Pancreas (tissue), 10 donors: ENCODE measurements around the gene SYNGR1. TPM values are rescaled to one million over a fixed set of nuclear protein-coding genes. Genes with fewer than 3 reads are reported as not detected.
A peak's percentile ranks its signal among the peaks of the same experiment; 100 is the strongest.

Experiments used
- ATAC-seq, 4 donors: fragments of 200-7000 bp; cut with Tn5 transposase; one replicate each; pipeline versions ENCODE4 v1.8.0 to v1.9.1; 2020; ENCODE audit warnings: mild to moderate bottlenecking in 4 of 4, moderate library complexity in 4 of 4
- DNase-seq, 6 donors: peaks; one replicate each; pipeline ENCODE4 v3.0.0-alpha.2; 2020
- FAIRE-seq: peaks from 2 replicates; lab custom pipeline; 2012; peaks lifted over from hg19 to GRCh38; lab: Jason Lieb, UNC
- H3K27ac ChIP-seq, 4 donors: fragments of 200-600 bp; sonication (generic); 1 replicate in 3 of 4; 2 replicates in 1 of 4; pipeline versions ENCODE4 v1.5.0 to v1.8.0; 2020
- H3K27me3 ChIP-seq, 4 donors: fragments of 200-600 bp; one replicate each; pipeline ENCODE4 v1.8.0; 2021
- H3K36me3 ChIP-seq, 3 donors: fragments of 200-600 bp; sonication (generic) in 1 of 3; one replicate each; pipeline versions ENCODE4 v1.5.0 to v1.8.0; 2020 to 2021
- H3K4me1 ChIP-seq, 3 donors: fragments of 200-600 bp; one replicate each; pipeline ENCODE4 v1.8.0; 2021
- H3K4me3 ChIP-seq, 4 donors: fragments of 200-600 bp; sonication (generic) in 2 of 4; one replicate each; pipeline versions ENCODE4 v1.5.0 to v1.8.0; 2020 to 2021
- H3K9me3 ChIP-seq, 4 donors: fragments of 200-600 bp; one replicate each; pipeline ENCODE4 v1.8.0; 2021
- WGBS, 2 donors: extraction: QIAGEN DNeasy Blood & Tissue Kit; methylation state at CpG; one replicate each; pipeline ENCODE4 v1.1.7; 2013; 5-methylcytosine and 5-hydroxymethylcytosine counted together
- intact Hi-C, 3 donors: fragments of 100-400 bp; cut with DNase I; formaldehyde crosslinking; loops; one replicate each; pipeline versions ENCODE4 v1.11.1 to v1.14.2; 2022
- polyA plus RNA-seq, 2 donors: library from polyadenylated mRNA; stranded (reverse); fragments of 200-250 nt; gene quantifications; one replicate each; pipeline ENCODE4 v1.2.3, GENCODE V29; 2013
- total RNA-seq, 6 donors: library from RNA; stranded (reverse); fragmentation: NEBNext Ultra II Directional in 4 of 6; extraction: Animal tissue kit (Norgen Biotek cat#: 25700) in 4 of 6; gene quantifications; one replicate each; pipeline versions ENCODE4 v1.2.1 to v1.2.4, GENCODE V29; 2021 to 2023
- TF ChIP-seq, protein P1 (sequence below), 4 donors: fragments of 200-600 bp; sonication (generic) in 3 of 4; IDR thresholded peaks; one replicate each; pipeline versions ENCODE4 v1.5.0 to v1.8.0; 2021; ENCODE audit warnings: antibody characterized with exemption in 4 of 4
- donor health status: healthy with polysubstance abuse.
- donor health status: DM: no; HTN: no; CAD: no; lungs with moderate emphysema.
- donor health status: DM: no; HTN: no; CAD: no.
- donor health status: control.
- donor health status: control.
- donor health status: Bipolar disorder and iron deficiency.
- donor health status: DM: yes; HTN: yes; CAD: no.
- donor health status: DM: no; HTN: no; CAD: no.
- donor health status: DM: no; HTN: no; CAD: no.
- donor health status: DM: yes; HTN: yes; CAD: no.

Gene SYNGR1
- total and polyA plus RNA-seq, 8 donors = 12.2 to 26.8 (median 16.5) TPM

DNA sequence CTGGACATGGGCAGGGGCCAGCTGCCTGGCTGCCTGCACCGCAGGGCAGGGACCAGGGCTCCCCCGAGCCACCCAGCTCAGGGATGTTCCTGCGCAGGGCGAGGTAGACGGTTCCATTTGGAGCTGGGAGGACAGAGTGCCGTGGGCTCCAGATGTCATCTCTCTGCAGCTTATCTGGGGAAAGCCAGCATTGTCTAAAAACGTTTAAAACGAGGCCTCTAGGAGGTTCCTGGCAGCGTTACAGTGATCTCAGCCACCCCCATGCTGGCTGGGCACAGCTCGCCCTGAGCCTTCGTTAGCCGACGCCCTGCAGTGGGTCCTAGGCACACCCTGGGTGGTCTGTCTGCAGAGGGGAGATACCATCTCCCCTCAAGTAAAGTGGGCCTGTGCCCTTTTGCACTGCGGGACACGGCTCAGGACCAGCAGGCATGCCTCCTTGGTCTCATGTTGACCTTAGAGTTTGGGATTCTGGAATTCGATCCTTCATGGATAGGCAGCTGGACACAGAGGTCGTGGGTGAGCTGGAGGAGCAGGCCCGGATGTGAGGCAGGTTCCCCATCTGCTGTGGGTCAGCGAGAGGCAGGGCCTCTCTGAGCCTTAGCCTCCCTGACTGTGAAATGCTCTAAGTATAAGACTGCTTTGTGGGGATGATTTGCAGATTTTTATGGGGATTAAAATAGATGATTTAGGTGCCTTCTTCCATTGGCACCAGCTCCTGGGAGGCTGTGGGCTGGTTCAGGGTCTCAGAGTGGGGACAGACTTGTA is 14.1 kb downstream of the SYNGR1 start:
- no peaks in the 10 kb centered on the region for H3K9me3 ChIP-seq
- TF ChIP-seq, protein P1, sequence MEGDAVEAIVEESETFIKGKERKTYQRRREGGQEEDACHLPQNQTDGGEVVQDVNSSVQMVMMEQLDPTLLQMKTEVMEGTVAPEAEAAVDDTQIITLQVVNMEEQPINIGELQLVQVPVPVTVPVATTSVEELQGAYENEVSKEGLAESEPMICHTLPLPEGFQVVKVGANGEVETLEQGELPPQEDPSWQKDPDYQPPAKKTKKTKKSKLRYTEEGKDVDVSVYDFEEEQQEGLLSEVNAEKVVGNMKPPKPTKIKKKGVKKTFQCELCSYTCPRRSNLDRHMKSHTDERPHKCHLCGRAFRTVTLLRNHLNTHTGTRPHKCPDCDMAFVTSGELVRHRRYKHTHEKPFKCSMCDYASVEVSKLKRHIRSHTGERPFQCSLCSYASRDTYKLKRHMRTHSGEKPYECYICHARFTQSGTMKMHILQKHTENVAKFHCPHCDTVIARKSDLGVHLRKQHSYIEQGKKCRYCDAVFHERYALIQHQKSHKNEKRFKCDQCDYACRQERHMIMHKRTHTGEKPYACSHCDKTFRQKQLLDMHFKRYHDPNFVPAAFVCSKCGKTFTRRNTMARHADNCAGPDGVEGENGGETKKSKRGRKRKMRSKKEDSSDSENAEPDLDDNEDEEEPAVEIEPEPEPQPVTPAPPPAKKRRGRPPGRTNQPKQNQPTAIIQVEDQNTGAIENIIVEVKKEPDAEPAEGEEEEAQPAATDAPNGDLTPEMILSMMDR (IDR thresholded peaks at IDR 0.05) = no peak
- intact Hi-C loops = no loop called here
- WGBS, 2 donors = 78 to 83% methylated on average over 19 of the region's 19 CpGs
- H3K27ac ChIP-seq = no peak overlapping the region
- no peaks in the 10 kb centered on the region for H3K27me3 ChIP-seq
- DNase-seq (no peak), FAIRE-seq (no peak), ATAC-seq (no peak)
- H3K4me3 ChIP-seq = no peak overlapping the region
- no peaks in the 10 kb centered on the region for H3K36me3 ChIP-seq
- H3K4me1 ChIP-seq = no peaks in the 10 kb centered on the region

DNA sequence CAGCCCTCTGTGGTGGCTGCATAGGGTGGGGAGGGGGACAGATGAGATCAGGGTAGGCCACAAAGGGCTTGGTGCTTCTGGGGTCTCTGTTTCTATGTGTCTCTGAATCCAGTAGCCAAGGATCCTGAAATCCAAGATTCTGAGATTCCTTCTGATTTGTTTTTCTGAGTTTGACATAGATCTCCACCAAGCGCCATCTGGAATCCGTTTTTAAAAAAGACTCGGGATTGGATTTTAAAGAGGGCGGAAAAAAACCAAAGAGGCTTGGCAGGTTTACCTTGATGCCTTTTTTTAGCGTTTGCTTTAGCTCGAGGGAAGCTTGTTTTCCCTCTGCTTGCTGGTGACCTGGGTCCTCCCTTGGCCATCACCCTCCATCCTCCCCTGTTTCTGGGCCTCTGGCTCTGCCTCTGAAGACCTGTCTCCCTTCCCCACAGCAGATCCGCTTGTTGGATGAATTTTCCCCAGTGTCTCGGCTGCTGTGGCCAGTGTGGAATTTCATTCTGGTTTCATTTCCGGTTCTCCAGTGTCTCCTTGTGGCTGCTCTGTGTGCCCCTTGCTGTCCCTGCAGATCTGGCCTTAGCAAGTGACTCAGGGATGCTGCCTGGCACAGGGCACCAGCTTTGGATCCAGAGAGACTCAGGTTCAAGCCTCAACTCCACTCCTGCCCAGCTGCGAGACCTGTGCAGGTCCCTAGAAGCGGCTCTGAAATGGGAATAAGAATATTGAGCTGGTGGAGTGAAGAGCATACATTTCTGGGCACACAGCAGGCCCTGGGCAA is 15.1 kb downstream of the SYNGR1 start:
- Histone ChIP-seq H3K4me3 (no peak overlapping the region), H3K27ac (no peak overlapping the region), H3K4me1 (no peaks in the 10 kb centered on the region), H3K9me3 (no peaks in the 10 kb centered on the region), H3K36me3 (no peaks in the 10 kb centered on the region), H3K27me3 (no peaks in the 10 kb centered on the region)
- no peak for FAIRE-seq
- ATAC-seq = peak in 1 of 4 donors; percentile 14
- WGBS, 2 donors = 70 to 73% methylated on average over 11 of the region's 11 CpGs
- no peak for DNase-seq
- TF ChIP-seq, protein P1 (IDR thresholded peaks at IDR 0.05) = no peak
- intact Hi-C loops = no loop called here

- Histone ChIP-seq H3K9me3 (no peaks in the 10 kb centered on the region), H3K4me3 (no peak overlapping the region), H3K27me3 (no peaks in the 10 kb centered on the region), H3K4me1 (no peaks in the 10 kb centered on the region), H3K36me3 (no peaks in the 10 kb centered on the region), H3K27ac (no peak overlapping the region)
- DNase-seq = no peak
- intact Hi-C loops = no loop called here
- TF ChIP-seq, protein P1 (IDR thresholded peaks at IDR 0.05) = no peak
- no peak for ATAC-seq
- no peak for FAIRE-seq
- WGBS, 2 donors = 88 to 97% methylated on average over 3 of the region's 3 CpGs
Measured at GRCh38 chr22:39365492-39365780, 15.6 kb downstream of the SYNGR1 start.

- intact Hi-C loops = no loop called here
- TF ChIP-seq, protein P1 (IDR thresholded peaks at IDR 0.05) = no peak
- Histone ChIP-seq H3K36me3 (no peaks in the 10 kb centered on the region), H3K4me1 (no peaks in the 10 kb centered on the region), H3K9me3 (no peaks in the 10 kb centered on the region), H3K27ac (no peak overlapping the region), H3K27me3 (no peaks in the 10 kb centered on the region), H3K4me3 (no peak overlapping the region)
- ATAC-seq (no peak), DNase-seq (no peak), FAIRE-seq (no peak)
- 86 to 89% methylated on average over 9 of the region's 9 CpGs for WGBS, 2 donors
Measured at GRCh38 chr22:39367035-39367434, 17.2 kb downstream of the SYNGR1 start.

- ATAC-seq (no peak), DNase-seq (no peak), FAIRE-seq (no peak)
- TF ChIP-seq, protein P1 (IDR thresholded peaks at IDR 0.05) = no peak
- Histone ChIP-seq H3K27ac (no peak overlapping the region), H3K27me3 (no peaks in the 10 kb centered on the region), H3K9me3 (no peaks in the 10 kb centered on the region), H3K4me3 (no peak overlapping the region), H3K4me1 (no peaks in the 10 kb centered on the region), H3K36me3 (no peaks in the 10 kb centered on the region)
- intact Hi-C loops = no loop called here
- 81% methylated on average over 9 of the region's 9 CpGs for WGBS, 2 donors
Measured at GRCh38 chr22:39368461-39368911, 18.7 kb downstream of the SYNGR1 start.
